HG02852 (cell line): ENCODE data around the gene C4A.
"Not testable (repeated sequence)": the region's sequence is repeated elsewhere in the genome, so short reads cannot be mapped to it uniquely, and the experiment has no call there.

Experiments used
- ATAC-seq: cut with Tn5 transposase; IDR thresholded peaks from one replicate; pipeline ENCODE4 v1.9.1; 2021; ENCODE audit warnings: mild to moderate bottlenecking, moderate library complexity; ENCODE audit not compliant: unreplicated experiment

Gene C4A

GRCh38 chr6:32014547-32014946 lies 32.7 kb downstream of the C4A start, which contains the start of gene C4B:
TSS of gene C4B (plus strand) at chr6:32014795. CDS start at chr6:32014846, 51 bp downstream.
- ATAC-seq, result not testable (repeated sequence)

- ATAC-seq, result not testable (repeated sequence)
These were observed 40.2 kb downstream of the C4A start for GRCh38 chr6:32022100-32022499.

GRCh38 chr6:32028631-32029030 lies 46.8 kb downstream of the C4A start:
- ATAC-seq, result not testable (repeated sequence)

- not testable (repeated sequence) for ATAC-seq
These were observed 47.7 kb downstream of the C4A start for GRCh38 chr6:32029553-32029952.

- not testable (repeated sequence) for ATAC-seq
These were observed 53.6 kb downstream of the C4A start for GRCh38 chr6:32035283-32036013.

- ATAC-seq, result not testable (repeated sequence)
These were observed 55.3 kb downstream of the C4A start for GRCh38 chr6:32037136-32037535.

- not testable (repeated sequence) for ATAC-seq
These were observed 56.0 kb downstream of the C4A start, which contains the start of gene CYP21A2 for GRCh38 chr6:32037598-32038524. TSS of gene CYP21A2 (plus strand) at chr6:32038415. CDS start at chr6:32038423, 8 bp downstream.

GRCh38 chr6:32038878-32039277 lies 57.0 kb downstream of the C4A start:
- ATAC-seq, result not testable (repeated sequence)

- ATAC-seq, result not testable (repeated sequence)
These were observed 57.7 kb downstream of the C4A start for GRCh38 chr6:32039321-32040274.

- ATAC-seq, result not testable (repeated sequence)
These were observed 58.6 kb downstream of the C4A start for GRCh38 chr6:32040299-32041049.

- not testable (repeated sequence) for ATAC-seq
These were observed 59.1 kb downstream of the C4A start for GRCh38 chr6:32041050-32041321.

GRCh38 chr6:32041385-32041784 lies 59.5 kb downstream of the C4A start:
- ATAC-seq, result not testable (repeated sequence)

GRCh38 chr6:32042276-32042675 lies 60.4 kb downstream of the C4A start:
- not testable (repeated sequence) for ATAC-seq

GRCh38 chr6:32043589-32044380 lies 61.9 kb downstream of the C4A start:
- ATAC-seq, result not testable (repeated sequence)

- ATAC-seq, result not testable (repeated sequence)
These were observed 63.1 kb downstream of the C4A start for GRCh38 chr6:32044916-32045315.

- ATAC-seq, result no peak
These were observed 64.1 kb downstream of the C4A start for GRCh38 chr6:32045811-32046449.

GRCh38 chr6:32046450-32047083 lies 64.7 kb downstream of the C4A start:
- ATAC-seq, result no peak

- ATAC-seq, result no peak
These were observed 65.2 kb downstream of the C4A start for GRCh38 chr6:32047084-32047478.
